T-helper 17 cell (primary cell): ENCODE measurements around the gene LRRC26. TPM values are rescaled to one million over a fixed set of nuclear protein-coding genes. Genes with fewer than 3 reads are reported as not detected.

ENCODE experiments used
- ATAC-seq: fragments of 150-1000 bp; cut with Tn5 transposase; 2 replicates; pipeline ENCODE4 v1.10.0; 2021; ENCODE audit warnings: mild to moderate bottlenecking, moderate library complexity
- DNase-seq, 3 donors: peaks; one replicate each; pipeline versions ENCODE4 v3.0.0 to v3.0.0-alpha.2; 2020 to 2021
- H3K9me3 ChIP-seq: one replicate; pipeline ENCODE4 v1.7.0; 2013; ENCODE audit warnings: low read length, mild to moderate bottlenecking; ENCODE audit not compliant: control insufficient read depth, poor library complexity, severe bottlenecking
- H3K27ac Mint-ChIP-seq: one replicate; pipeline ENCODE4 v1.8.0; 2022; ENCODE audit warnings: mild to moderate bottlenecking, moderate library complexity, mixed read lengths
- H3K27me3 Mint-ChIP-seq: one replicate; pipeline ENCODE4 v1.8.0; 2022; ENCODE audit warnings: mixed read lengths
- H3K36me3 Mint-ChIP-seq: one replicate; pipeline ENCODE4 v1.8.0; 2022; ENCODE audit warnings: low read depth, mixed read lengths
- H3K4me1 Mint-ChIP-seq: one replicate; pipeline ENCODE4 v1.8.0; 2022; ENCODE audit warnings: mild to moderate bottlenecking, mixed read lengths
- H3K4me3 Mint-ChIP-seq: one replicate; pipeline ENCODE4 v1.8.0; 2022; ENCODE audit warnings: mild to moderate bottlenecking, moderate library complexity, mixed read lengths
- total RNA-seq, 4 donors: library from RNA in 2 of 4; stranded (reverse) in 2 of 4; gene quantifications; one replicate each; pipeline ENCODE4 v1.2.3 and lab custom pipeline; 2022 to 2026

LRRC26 gene
- total RNA-seq, 2 donors from 2014 or later: not detected

DNA sequence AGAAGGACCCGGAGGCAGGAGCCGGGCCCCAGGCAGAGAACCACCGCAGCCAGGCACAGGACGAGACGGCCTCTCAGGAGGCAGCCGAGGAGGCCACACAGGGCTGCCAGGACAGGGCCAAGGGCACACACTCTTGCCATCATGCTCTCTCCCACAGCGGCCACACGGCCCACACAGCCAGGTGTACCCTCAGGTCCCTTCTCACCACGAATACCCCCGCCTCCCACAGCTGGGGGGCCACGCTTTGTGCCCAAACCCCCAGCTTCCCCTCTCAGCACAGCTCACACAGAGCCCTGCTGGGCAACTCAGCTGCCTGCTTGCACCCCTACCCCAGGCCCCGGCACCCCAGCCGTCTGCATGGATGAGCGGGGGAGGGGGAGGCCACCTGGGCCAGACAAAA is 23.9 kb upstream of the LRRC26 start:
- no peaks in the 10 kb centered on the region for H3K9me3 ChIP-seq
- Mint-ChIP-seq H3K27ac (no peak overlapping the region), H3K4me1 (peaks cover 17% of the 10 kb centered on the region), H3K36me3 (no peaks in the 10 kb centered on the region), H3K4me3 (no peak overlapping the region), H3K27me3 (no peaks in the 10 kb centered on the region)
- ATAC-seq (no peak), DNase-seq (no peak)

DNA sequence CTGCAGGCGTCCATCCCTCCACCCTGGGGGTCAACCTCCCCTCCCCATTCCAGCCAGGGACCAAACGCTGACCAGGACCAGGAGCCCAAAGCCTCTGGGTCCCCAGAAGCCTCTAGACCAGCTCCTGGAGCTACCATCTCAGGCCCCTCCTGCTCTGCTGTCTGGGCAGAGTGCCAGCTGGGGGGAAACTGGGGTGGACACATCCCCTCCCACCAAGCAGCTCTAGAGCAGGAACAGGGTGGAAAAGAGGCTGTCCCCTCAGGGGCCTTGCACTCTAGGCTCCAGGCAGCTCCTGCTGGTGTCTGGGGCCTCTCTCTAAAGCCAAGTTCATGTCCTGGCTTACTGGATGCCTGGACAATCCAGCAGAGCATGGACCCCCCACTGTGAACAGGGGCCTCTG is 23.0 kb upstream of the LRRC26 start:
- H3K4me1 Mint-ChIP-seq: peaks cover 21% of the 10 kb centered on the region
- H3K27ac Mint-ChIP-seq: no peak overlapping the region
- H3K36me3 Mint-ChIP-seq: no peaks in the 10 kb centered on the region
- no peak for ATAC-seq
- no peak overlapping the region for H3K4me3 Mint-ChIP-seq
- no peak for DNase-seq
- no peaks in the 10 kb centered on the region for H3K9me3 ChIP-seq
- H3K27me3 Mint-ChIP-seq: no peaks in the 10 kb centered on the region

DNA sequence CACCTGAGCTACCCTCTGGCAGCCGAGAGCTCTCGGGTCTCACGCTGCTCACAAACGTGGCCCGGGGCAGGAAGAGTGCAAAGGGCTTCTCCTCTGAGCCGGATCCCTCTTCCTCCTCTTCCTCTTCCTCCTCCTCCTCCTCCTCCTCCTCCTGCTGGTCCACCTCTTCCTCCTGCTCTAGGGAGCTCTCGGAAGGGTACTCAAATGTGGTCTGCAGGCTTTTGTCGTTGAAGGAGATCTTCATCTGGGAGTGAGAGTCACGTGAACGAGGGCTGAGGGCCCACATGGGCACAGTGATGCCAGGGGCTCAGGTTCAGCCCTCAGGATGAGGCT is 22.6 kb upstream of the LRRC26 start:
- no peak for DNase-seq
- Mint-ChIP-seq H3K27me3 (no peaks in the 10 kb centered on the region), H3K36me3 (no peaks in the 10 kb centered on the region), H3K4me1 (peaks cover 24% of the 10 kb centered on the region), H3K4me3 (no peak overlapping the region), H3K27ac (no peak overlapping the region)
- no peaks in the 10 kb centered on the region for H3K9me3 ChIP-seq
- ATAC-seq: no peak

DNA sequence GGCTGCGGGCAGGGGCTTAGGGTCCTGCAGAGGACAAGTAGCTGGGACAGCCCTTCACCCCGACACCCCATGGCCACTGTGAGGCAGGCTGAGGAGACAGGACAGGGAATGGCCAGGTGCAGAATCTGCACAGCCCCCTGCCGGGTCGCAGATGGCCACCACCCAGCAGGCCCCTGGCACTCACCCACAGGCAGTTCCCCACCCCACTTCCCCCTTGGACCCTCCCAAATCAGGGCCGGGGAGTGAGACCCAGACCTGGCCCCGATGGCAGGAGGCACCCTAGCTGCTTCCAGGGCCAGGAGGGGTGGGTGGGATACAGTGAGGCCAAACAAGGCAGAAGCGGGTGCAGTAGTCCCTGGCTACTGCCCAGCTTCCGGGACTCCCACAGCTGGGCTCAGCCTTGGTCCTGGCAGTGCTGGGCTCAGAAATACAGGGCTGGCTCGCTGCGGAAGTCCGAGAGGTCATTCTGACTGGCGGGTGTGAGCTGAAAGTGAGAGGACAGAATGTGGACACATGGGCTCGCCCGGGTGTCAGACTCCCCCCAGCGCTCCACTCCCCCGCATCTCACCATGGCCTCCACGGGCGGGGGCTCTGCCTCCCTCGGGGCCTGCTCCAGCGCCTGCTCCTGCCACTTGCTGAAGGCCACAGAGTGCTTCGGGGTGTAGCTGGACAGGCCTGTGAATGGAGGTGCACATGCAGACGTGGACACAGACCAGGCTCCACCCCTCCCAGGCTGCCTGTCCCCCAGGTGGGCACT is 22.0 kb upstream of the LRRC26 start:
- Mint-ChIP-seq H3K27ac (no peak overlapping the region), H3K4me1 (peaks cover 24% of the 10 kb centered on the region), H3K4me3 (no peak overlapping the region), H3K27me3 (no peaks in the 10 kb centered on the region), H3K36me3 (no peaks in the 10 kb centered on the region)
- H3K9me3 ChIP-seq: no peaks in the 10 kb centered on the region
- no peak for ATAC-seq
- DNase-seq: no peak

GRCh38 chr9:137191245-137191644 is 21.4 kb upstream of the LRRC26 start:
- H3K27ac Mint-ChIP-seq: peak overlapping the region; percentile 82
- peak overlapping the region; percentile 58 for H3K4me3 Mint-ChIP-seq

GRCh38 chr9:137190315-137190856 is 20.5 kb upstream of the LRRC26 start:
- H3K36me3 Mint-ChIP-seq: no peaks in the 10 kb centered on the region
- peak overlapping the region; percentile 94 for H3K4me3 Mint-ChIP-seq
- H3K4me1 Mint-ChIP-seq: peaks cover 23% of the 10 kb centered on the region
- no peak for ATAC-seq
- no peaks in the 10 kb centered on the region for H3K27me3 Mint-ChIP-seq
- DNase-seq: no peak
- no peaks in the 10 kb centered on the region for H3K9me3 ChIP-seq
- peak overlapping the region; percentile 82 for H3K27ac Mint-ChIP-seq

More at GRCh38 chr9:137191245-137191644, 21.4 kb upstream of the LRRC26 start:
- no peak for ATAC-seq
- DNase-seq: no peak
- Mint-ChIP-seq H3K4me1 (peaks cover 24% of the 10 kb centered on the region), H3K36me3 (no peaks in the 10 kb centered on the region), H3K27me3 (no peaks in the 10 kb centered on the region)
- no peaks in the 10 kb centered on the region for H3K9me3 ChIP-seq

DNA sequence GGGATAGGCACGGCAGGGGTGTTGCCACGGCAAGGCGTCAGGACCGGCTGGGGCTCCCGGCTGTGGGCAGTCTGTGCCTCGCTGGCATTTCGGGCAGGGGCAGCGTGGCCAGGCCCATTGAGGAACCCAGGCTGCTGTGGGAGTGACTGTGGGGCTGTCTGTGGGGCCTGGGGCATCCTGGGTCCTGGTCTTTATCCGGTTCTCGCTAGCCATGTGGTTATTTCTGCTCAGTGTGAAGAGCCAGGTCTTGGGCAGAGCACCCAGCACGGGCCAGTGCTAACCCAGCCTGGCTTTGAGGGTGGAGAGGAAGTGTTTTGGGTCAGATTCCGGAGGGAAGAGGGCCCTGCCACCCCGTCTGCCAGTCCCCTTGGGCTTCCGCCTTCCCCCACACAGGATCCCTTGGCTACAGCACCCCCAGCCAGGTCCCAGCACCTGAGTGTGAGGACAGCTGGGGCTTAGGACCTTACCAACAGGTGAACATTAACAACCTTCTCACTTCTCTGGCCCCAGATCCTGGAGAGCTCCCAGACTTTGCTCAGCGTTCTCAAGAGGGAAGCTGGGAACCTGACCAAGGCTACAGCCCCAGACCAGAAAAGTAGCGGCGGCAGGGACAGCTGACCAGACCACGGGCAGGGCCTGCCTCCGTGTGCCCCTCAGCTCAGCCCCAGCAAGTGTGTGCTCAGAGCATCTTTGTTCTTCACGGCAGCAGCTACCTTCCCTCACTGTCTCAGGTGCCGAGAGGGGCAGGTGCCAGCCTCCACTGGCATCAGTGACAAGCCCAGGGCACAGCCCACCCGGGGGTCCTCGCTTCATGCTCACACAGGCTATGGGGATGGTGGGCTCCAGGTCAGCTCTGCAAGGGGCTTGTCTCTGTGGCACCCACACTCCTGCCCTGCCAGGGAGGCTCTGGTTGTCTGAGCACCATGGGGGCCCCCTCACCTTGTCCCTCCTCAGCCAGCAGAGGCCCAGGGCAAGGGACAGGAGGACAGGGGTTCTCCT is 19.7 kb upstream of the LRRC26 start:
- Mint-ChIP-seq H3K27me3 (no peaks in the 10 kb centered on the region), H3K4me1 (peaks cover 22% of the 10 kb centered on the region), H3K4me3 (peak overlapping the region; percentile 94)

DNA sequence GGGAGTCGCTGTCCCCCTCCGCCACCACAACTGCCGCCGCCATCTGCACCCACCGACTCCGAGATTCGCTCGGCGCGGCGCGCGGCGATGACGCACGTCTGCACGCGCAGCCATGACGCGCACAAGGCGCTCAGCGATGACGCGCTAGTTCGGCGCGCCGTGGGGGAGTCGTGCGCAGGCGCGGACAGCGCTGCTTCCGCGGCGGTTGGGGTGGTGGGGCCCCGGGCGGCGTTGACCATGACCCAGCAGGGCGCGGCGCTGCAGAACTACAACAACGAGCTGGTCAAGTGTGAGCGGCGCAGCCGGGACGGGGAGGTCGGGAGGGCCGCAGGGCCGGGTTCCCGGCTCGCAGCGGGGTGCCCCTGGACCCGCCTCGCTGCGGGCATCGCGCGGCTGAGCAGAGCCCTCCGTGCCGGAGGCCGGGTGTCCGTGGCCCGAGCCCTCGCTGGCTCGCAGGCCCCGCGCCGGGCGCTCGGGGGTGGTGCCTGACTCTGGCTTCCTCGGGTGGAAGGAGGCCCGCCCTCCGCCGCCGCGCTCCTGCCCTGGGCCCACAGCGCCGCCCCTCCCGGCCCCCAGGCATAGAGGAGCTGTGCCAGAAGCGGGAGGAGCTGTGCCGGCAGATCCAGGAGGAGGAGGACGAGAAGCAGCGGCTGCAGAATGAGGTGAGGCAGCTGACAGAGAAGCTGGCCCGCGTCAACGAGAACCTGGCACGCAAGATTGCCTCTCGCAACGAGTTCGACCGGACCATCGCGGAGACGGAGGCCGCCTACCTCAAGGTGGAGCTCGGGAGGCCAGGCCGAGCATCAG is 18.8 kb upstream of the LRRC26 start, which contains the start of the genes ANAPC2 and SSNA1:
ANAPC2 (minus strand) TSS at position 71 of the 807 bp plus-strand sequence; CDS start at position 43, 28 bp downstream.
SSNA1 (plus strand) TSS at position 187 of the 807 bp plus-strand sequence; CDS start at position 238, 51 bp downstream.
- no peaks in the 10 kb centered on the region for H3K36me3 Mint-ChIP-seq
- no peaks in the 10 kb centered on the region for H3K9me3 ChIP-seq
- H3K27ac Mint-ChIP-seq: peak within 1 kb of the TSS; percentile 89
- DNase-seq: peak; percentile 86 to 95 (median 92)
- ATAC-seq: peak; percentile 81
- H3K4me3 Mint-ChIP-seq: peak within 1 kb of the TSS; percentile 94
- peaks cover 26% of the 10 kb centered on the region for H3K4me1 Mint-ChIP-seq
- H3K27me3 Mint-ChIP-seq: no peaks in the 10 kb centered on the region

More for the DNA sequence above, 19.7 kb upstream of the LRRC26 start:
- H3K36me3 Mint-ChIP-seq: no peaks in the 10 kb centered on the region
- DNase-seq (no peak), ATAC-seq (no peak)
- H3K9me3 ChIP-seq: no peaks in the 10 kb centered on the region
- H3K27ac Mint-ChIP-seq: peak overlapping the region; percentile 89

GRCh38 chr9:137188086-137188489 is 18.2 kb upstream of the LRRC26 start:
- peak overlapping the region; percentile 94 for H3K4me3 Mint-ChIP-seq
- ATAC-seq (peak; percentile 33), DNase-seq (no peak)
- no peaks in the 10 kb centered on the region for H3K36me3 Mint-ChIP-seq
- H3K4me1 Mint-ChIP-seq: peaks cover 28% of the 10 kb centered on the region
- no peaks in the 10 kb centered on the region for H3K9me3 ChIP-seq
- peak overlapping the region; percentile 89 for H3K27ac Mint-ChIP-seq
- no peaks in the 10 kb centered on the region for H3K27me3 Mint-ChIP-seq

GRCh38 chr9:137187386-137187785 is 17.5 kb upstream of the LRRC26 start:
- H3K9me3 ChIP-seq: no peaks in the 10 kb centered on the region
- DNase-seq: no peak
- H3K4me3 Mint-ChIP-seq: peak overlapping the region; percentile 94
- H3K36me3 Mint-ChIP-seq: no peaks in the 10 kb centered on the region
- H3K4me1 Mint-ChIP-seq: peaks cover 28% of the 10 kb centered on the region
- peak overlapping the region; percentile 89 for H3K27ac Mint-ChIP-seq
- ATAC-seq: no peak
- H3K27me3 Mint-ChIP-seq: no peaks in the 10 kb centered on the region

DNA sequence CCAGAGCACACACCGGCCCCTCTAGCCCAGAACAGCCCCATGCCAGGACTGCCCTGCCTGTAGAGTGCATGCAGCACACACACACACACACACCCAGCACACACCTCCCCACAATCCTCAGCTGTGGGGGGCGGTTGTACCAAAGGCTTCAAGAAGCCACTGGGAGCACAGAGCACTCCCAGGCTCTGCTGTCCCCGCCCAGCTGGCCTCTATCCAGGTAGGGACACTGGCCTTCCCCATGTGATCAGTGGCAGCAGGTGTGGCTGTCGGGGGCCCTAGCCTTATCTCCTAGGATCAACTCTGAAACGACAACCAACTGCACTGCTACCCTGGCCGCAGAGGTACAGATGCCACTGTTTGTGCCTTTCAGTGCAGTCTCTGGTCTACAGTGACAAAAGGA is 16.5 kb upstream of the LRRC26 start:
- Mint-ChIP-seq H3K4me3 (no peak overlapping the region), H3K4me1 (peaks cover 31% of the 10 kb centered on the region), H3K27ac (peak overlapping the region; percentile 89), H3K36me3 (peaks cover 3% of the 10 kb centered on the region), H3K27me3 (no peaks in the 10 kb centered on the region)
- H3K9me3 ChIP-seq: no peaks in the 10 kb centered on the region
- DNase-seq: no peak
- no peak for ATAC-seq

DNA sequence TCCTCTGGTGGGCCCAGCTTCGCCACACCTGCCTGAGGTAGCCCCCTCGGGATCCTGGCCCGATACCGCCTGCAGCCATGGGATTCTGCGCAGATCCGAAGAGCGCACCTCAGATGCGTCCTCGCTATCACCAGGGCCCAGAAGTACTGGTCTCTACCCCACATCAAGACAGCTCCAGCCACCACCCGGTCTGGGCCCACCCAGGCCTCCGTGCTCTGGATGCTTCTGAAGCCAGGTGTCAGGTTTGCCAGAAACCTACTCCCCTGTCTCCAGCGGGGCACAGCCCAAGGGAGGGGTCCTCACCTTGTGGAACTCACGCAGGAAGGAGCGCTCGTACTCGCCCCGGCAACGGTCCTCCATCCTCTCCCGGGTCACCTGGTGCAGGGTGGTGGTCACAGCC is 16.1 kb upstream of the LRRC26 start:
- peaks cover 3% of the 10 kb centered on the region for H3K36me3 Mint-ChIP-seq
- H3K4me1 Mint-ChIP-seq: peaks cover 30% of the 10 kb centered on the region
- no peak overlapping the region for H3K27ac Mint-ChIP-seq
- no peak for ATAC-seq
- H3K9me3 ChIP-seq: no peaks in the 10 kb centered on the region
- H3K4me3 Mint-ChIP-seq: no peak overlapping the region
- DNase-seq: no peak
- H3K27me3 Mint-ChIP-seq: no peaks in the 10 kb centered on the region
